Ecto neural progenitor cell (in vitro differentiated cells): ENCODE data around the gene NEUROD2.

Experiments
- DNase-seq: peaks from one replicate; pipeline ENCODE4 v3.0.0-alpha.2; 2018; ENCODE audit warnings: low spot score

Gene NEUROD2

GRCh38 chr17:39618246-39618913, 10.7 kb upstream of the NEUROD2 start:
- no peak for DNase-seq

- DNase-seq: no peak
These were observed 9.9 kb upstream of the NEUROD2 start for GRCh38 chr17:39617446-39618245.

GRCh38 chr17:39617100-39617445, 9.4 kb upstream of the NEUROD2 start:
- DNase-seq: no peak

DNA sequence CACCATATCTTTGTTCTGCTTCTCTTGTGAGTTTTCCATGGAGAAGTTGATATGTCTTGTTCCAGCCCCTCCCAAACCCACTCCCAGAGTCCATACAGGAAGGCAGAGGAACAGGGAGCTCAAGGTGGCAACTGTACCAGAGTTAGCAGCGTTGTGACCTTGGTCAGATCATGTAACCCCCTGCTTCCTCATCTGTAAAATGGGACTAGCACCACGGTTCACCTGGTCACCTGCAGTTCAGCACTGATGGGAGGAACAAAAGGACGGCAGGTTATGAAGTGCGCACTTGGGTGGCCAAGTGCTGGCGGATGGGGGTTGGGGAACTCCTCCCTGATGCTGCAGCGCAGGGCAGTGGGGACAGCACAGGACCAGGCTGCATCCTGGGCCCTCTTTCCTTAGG, 7.7 kb upstream of the NEUROD2 start:
- DNase-seq: no peak

GRCh38 chr17:39614545-39615157, 6.9 kb upstream of the NEUROD2 start:
- no peak for DNase-seq

DNA sequence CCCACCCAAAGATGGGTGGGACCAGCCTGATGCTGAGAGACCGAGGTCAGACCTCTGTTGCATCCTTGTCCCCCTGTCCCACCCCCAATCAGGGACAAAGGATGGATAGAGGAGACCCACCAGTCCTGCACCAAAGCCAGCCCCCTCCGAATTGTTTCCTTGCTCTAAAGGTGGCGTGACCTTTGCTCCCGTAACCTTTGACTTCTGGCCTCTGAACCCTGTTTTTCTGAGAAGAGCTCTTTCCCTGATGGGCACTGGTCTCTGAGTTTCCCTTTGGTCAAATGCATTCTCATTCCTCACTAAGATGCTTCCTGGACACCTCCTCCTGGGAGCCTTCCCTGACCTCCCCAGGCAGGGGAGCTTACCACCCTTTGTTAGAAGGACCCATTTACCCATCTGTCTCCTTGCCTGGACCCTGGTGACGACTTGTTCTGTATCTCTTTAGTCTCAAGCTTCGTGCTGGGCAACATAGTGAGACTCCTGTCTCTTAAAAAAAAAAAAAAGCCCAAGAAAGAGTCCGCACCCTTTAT, 5.3 kb upstream of the NEUROD2 start:
- DNase-seq: no peak

GRCh38 chr17:39612291-39612894, 4.7 kb upstream of the NEUROD2 start:
- DNase-seq: no peak

GRCh38 chr17:39611401-39612112, 3.8 kb upstream of the NEUROD2 start:
- DNase-seq: no peak

DNA sequence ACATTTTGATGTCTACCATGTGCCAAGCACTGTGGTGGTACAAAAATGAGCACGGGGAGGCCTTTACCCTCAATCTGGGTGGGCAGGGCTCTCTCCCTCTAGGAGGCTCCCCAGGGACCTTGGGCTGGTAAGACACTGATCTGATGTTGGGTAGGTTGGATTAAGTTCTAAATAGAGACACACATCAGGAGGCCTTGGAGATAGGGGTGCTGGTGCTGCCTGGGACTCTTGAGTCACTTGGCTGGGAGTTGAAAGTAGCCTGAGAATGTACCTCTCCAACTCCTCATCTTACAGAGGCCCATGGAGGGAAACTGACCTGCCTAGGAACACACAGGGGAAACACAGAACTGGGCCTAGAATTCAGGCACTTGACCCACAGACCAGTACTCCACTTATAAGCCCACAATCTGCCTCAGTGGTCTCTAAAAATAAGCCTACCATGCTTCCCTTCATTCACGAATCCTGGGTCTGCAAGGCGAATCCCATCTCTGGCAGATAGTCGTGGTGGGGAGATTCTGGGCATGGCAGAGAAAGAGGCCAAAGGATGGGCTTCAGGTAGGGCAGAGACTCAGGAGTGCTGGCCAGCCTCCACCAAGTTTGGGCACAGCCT, 1.8 kb upstream of the NEUROD2 start:
- no peak for DNase-seq

- DNase-seq: peak; percentile 55
These were observed 642 bp upstream of the NEUROD2 start for GRCh38 chr17:39608142-39608981.

DNA sequence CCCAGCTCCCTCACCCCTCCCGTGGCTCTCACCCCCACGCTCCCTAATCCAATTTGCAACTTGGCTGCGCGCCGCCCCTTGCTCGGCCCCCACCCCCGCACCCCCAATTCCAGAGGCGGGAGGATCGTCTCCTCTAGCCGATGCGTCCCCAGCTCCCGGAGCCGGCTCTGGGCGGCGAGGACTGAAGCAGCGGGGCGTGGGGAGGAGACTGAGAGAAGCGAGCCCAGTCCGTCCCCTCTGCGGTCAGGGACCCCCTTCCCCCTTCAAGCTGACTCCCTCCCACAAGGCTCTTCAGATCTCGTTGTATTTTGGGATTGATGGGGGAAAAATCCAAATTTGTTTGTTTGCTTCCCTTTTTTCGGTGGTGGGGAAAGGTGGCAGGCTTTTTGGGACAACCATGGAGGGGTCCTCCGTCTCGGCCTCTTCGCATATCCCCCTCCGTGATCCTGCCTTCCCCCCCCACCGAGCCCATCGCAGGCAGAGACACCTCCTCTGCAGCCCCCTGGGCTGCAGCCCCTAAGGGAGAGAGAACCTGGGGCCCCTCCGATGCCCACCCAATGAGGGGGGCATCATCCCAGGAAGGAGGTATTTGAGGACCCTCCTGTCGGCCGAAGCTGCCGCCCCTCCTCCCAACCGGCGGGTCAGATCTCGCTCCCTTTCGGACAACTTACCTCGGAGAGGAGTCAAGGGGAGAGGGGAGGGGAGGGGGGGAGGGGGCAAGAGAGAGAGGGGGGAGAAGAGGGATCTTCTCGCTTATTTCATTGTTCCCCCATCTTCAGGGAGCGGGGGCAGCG, 466 bp downstream of the NEUROD2 start:
- no peak for DNase-seq

DNA sequence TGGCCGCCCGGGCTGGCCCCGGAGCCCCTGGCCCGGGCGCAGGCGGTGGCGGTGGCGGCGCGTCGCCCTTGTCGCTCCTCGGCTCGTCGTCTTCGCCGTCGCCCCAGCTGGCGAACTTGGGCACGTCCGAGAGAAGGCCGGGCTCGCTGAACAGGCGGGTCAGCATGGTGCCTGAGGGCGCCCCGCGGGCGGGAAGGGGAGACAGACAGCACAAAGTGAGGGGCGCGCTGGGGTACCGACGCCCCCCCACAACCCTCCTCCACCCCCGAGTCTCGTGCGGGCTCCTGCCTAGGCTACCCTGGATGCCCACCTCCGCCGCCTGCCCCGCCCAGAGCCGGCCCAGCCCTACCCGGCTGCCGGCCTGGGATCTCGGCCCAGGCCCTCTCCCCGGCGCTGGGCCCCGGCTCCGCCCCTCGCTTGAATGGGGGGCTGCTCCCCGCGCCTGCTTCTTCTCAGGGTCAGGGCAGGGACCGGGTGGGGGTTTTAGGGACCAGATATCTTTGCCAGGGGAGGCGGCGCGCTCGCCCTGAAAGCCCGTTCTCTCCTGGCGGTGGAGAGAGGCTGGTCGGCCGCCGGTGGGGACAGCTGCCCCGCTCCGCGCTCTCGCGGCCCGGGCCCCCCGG, 1.2 kb downstream of the NEUROD2 start:
- peak; percentile 76 for DNase-seq

GRCh38 chr17:39605492-39606433, 2.0 kb downstream of the NEUROD2 start:
- peak; percentile 77 for DNase-seq

DNA sequence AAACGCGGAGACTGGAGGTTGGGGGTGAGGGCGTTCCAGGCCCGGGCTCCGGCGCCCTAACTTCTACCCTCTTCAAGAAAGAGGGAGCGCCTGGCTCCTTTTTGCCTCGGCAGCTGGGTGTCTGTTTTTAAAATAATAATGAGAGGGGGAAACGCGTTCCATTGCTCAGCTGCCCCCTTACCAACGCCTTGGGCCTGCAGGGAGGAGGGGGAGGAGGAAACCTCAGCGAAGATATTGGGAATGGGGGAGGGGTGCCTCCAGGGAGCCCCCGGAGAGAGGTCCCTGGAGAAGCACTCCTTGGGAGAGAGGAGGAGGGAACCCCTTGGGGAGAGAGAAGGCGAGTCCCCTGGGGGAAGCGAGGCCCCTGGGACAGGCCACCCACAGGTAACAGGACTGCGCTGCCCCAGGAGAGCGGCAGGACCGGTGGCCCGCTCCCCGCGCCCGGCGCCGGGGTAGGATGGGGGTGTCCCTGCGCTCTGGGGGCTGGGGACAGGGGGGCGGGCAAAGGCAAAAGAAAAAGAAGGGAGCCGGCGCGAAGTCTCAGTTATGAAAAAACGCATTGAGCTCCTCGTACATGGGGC, 2.7 kb downstream of the NEUROD2 start:
- peak; percentile 59 for DNase-seq

GRCh38 chr17:39603304-39604016, 4.3 kb downstream of the NEUROD2 start:
- no peak for DNase-seq

- DNase-seq: no peak
These were observed 5.0 kb downstream of the NEUROD2 start for GRCh38 chr17:39602533-39603303.
